Fibroblast of mammary gland (primary cell): ENCODE data around the gene IL17RB.
A peak's percentile ranks its signal among the peaks of the same experiment; 100 is the strongest.

Source experiments
- DNase-seq: peaks from one replicate; pipeline ENCODE4 v3.0.0-alpha.2; 2010; ENCODE audit warnings: low read depth
- H3K4me3 ChIP-seq: 2 replicates; pipeline ENCODE4 v1.5.1; 2011; ENCODE audit warnings: low read depth, mild to moderate bottlenecking, low read length, moderate library complexity; ENCODE audit not compliant: control insufficient read depth
- TF ChIP-seq, protein P1 (sequence below): conservative IDR thresholded peaks from 2 replicates; pipeline ENCODE4 v1.5.1; 2011; ENCODE audit warnings: low read depth, low read length, inconsistent platforms; ENCODE audit not compliant: control insufficient read depth, insufficient read depth

Gene IL17RB

GRCh38 chr3:53818221-53819162 is 27.9 kb upstream of the IL17RB start:
- TF ChIP-seq, protein P1, sequence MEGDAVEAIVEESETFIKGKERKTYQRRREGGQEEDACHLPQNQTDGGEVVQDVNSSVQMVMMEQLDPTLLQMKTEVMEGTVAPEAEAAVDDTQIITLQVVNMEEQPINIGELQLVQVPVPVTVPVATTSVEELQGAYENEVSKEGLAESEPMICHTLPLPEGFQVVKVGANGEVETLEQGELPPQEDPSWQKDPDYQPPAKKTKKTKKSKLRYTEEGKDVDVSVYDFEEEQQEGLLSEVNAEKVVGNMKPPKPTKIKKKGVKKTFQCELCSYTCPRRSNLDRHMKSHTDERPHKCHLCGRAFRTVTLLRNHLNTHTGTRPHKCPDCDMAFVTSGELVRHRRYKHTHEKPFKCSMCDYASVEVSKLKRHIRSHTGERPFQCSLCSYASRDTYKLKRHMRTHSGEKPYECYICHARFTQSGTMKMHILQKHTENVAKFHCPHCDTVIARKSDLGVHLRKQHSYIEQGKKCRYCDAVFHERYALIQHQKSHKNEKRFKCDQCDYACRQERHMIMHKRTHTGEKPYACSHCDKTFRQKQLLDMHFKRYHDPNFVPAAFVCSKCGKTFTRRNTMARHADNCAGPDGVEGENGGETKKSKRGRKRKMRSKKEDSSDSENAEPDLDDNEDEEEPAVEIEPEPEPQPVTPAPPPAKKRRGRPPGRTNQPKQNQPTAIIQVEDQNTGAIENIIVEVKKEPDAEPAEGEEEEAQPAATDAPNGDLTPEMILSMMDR, result no peak
- DNase-seq, result no peak
- no peak overlapping the region for H3K4me3 ChIP-seq

DNA sequence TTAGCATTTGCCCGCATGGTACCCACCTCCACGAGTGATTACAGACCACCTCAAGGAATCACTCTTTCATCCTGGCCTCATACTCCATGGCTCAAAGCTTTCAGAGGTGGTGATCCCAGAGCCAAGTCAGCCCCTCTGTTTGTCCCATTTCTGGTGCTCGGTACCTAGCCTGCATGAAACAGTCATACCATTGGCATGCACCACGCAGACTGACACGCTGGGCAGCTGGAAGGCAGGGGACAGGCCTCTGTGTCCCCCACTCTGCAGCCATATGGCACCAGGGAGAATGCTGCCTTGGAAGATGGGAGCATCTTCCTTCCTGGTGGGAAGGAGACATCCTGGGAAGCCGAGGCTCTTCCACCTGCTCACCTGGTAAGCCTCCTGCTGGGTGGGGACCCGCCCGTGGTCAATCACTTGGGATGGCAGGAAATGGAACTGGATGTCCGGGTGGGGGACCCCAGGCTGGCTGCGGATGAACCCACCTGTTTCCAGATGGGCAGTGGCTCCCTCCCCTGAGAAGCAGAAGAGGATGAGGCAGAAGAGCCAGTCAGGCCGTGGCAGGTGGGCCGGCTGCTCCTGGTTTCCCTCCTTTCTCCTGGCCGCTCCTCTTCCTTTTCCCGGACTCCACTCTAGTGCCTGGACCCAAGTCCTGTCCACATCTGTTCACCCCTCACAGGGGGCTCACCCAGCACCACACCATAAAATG is 27.1 kb upstream of the IL17RB start:
- no peak for DNase-seq
- TF ChIP-seq, protein P1, result no peak
- H3K4me3 ChIP-seq, result no peak overlapping the region

DNA sequence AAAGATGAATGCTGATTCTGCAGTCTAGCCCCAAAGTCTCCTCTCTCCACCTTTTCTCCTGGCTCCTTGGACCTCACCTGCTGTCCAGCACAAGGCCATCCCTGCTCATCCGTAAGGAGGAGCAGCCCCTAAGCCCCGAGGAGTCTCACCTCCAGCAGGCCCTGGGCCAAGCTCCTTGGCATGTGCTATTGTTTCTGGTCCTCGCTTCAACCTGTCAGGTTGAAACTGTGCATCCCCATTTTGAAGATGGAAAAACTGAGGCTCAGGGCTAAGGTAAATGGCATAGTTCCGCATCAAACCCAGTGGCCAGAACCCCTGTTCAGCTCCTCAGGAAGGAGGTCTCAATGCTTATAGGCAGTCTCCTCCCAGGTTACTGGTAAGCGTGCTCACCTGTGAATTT is 26.3 kb upstream of the IL17RB start:
- no peak overlapping the region for H3K4me3 ChIP-seq
- TF ChIP-seq, protein P1, result no peak
- no peak for DNase-seq

DNA sequence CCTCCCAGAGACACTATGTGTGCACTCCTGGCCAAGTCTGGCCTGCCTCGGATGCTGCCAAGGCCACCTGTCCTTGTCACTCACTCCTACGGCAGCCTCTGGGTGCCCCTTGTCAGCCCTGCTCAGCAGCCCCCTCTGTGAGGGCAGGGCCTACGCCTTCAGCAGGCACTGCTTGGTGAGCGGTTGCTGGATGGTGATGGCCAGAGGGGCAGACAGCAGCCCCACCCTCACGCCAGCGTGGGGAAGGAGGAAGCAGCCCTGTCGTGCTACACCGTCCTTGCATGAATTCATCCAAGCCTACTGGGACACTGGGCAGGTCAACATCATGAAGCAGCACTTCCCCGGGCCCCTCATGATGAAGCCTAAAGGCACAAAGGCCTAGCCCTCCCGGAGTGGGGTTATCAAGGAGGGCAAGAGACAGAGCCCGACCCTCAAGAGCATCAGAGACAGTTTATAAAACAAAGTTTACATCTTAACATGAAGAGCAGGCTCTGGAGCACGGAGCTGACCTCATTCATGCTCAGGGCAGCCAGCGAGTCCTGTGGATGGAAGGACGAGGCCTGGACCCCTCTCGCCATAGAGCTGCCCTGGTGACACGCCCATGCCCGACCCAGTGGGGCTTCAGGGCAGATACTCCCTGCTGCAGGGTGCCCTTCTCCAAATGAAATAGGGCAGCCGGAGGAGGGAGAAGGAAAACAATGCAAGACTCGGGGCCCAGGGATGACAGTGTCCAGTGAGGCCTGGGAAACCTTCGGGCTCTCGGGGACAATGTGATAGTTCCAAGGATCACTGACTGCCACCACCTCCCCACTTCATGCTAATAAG is 25.4 kb upstream of the IL17RB start:
- no peak overlapping the region for H3K4me3 ChIP-seq
- DNase-seq, result no peak
- TF ChIP-seq, protein P1, result no peak

GRCh38 chr3:53821631-53822121 is 24.7 kb upstream of the IL17RB start:
- H3K4me3 ChIP-seq, result no peak overlapping the region
- peak; percentile 6 for DNase-seq
- TF ChIP-seq, protein P1, result no peak

GRCh38 chr3:53822331-53822741 is 24.0 kb upstream of the IL17RB start:
- H3K4me3 ChIP-seq, result no peak overlapping the region
- TF ChIP-seq, protein P1, result no peak

More at GRCh38 chr3:53822331-53822741, 24.0 kb upstream of the IL17RB start:
- DNase-seq, result no peak
